GM12865 (cell line): ENCODE results near the gene ANO7.

Experiments
- DNase-seq: peaks from one replicate; pipeline ENCODE4 v3.0.0; 2010; ENCODE audit warnings: low read depth
- H3K4me3 ChIP-seq: 2 replicates; pipeline ENCODE4 v1.5.1; 2011; ENCODE audit warnings: mild to moderate bottlenecking, low read depth, low read length, control low read depth
- TF ChIP-seq, protein P1 (sequence below): IDR thresholded peaks from 2 replicates; pipeline ENCODE4 v1.5.1; 2011; ENCODE audit warnings: low read length, control low read depth, low read depth, inconsistent platforms; ENCODE audit not compliant: insufficient read depth; ENCODE audit errors: missing control alignments

The ANO7 gene

DNA sequence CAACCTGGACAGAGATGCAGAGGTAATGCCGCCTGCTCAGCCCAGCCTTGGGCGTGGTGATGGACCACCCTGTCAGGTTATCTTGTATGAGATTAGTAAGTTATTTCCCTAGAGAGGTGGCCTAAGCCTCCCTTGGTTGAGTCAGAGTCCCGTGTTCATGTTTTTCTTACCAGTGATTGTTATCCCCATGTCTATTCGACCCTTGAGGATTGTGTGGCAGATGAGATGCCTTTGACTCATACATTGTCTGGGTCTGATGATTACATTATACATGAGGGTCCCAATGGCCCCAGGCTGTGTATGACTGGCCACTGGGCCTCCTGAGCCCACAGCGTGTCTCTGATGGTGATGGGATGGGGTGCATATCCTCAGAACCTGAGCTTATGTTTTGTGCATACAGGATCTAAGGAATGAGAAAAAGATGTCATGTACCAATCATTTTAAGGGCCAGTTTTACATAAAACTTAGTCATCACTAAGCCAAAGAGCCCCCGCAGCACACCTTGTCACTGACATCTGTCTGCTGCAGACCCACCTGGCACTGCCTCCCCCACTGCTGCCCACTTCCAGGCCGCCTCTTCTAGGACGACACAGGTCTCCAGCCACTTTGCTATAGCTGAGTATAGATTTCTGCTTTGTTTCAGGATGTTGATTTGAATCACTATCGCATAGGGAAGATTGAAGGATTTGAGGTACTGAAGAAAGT lies 30.5 kb upstream of the ANO7 start:
- no peak overlapping the region for H3K4me3 ChIP-seq
- DNase-seq: no peak

DNA sequence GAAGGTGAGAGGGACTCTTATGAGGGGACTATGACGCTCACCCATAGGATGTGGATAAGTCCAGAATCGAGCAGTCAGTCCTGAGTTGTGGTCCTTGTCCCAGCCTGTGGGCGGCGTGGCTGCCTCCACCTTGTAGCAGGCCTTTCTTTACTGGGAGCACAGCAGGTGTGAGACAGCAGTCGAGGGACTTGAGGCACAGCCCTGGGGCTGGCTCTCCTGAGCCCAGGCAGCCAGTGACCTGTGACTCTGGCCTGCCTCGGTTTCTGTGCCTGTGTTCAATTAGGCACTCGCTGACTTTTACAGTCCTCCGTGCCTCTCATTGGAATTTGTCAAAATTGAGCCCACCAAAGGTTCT lies 30.0 kb upstream of the ANO7 start:
- H3K4me3 ChIP-seq: no peak overlapping the region
- TF ChIP-seq, protein P1, sequence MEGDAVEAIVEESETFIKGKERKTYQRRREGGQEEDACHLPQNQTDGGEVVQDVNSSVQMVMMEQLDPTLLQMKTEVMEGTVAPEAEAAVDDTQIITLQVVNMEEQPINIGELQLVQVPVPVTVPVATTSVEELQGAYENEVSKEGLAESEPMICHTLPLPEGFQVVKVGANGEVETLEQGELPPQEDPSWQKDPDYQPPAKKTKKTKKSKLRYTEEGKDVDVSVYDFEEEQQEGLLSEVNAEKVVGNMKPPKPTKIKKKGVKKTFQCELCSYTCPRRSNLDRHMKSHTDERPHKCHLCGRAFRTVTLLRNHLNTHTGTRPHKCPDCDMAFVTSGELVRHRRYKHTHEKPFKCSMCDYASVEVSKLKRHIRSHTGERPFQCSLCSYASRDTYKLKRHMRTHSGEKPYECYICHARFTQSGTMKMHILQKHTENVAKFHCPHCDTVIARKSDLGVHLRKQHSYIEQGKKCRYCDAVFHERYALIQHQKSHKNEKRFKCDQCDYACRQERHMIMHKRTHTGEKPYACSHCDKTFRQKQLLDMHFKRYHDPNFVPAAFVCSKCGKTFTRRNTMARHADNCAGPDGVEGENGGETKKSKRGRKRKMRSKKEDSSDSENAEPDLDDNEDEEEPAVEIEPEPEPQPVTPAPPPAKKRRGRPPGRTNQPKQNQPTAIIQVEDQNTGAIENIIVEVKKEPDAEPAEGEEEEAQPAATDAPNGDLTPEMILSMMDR: no peak
- no peak for DNase-seq

More for the DNA sequence above, 30.5 kb upstream of the ANO7 start:
- TF ChIP-seq, protein P1: no peak

DNA sequence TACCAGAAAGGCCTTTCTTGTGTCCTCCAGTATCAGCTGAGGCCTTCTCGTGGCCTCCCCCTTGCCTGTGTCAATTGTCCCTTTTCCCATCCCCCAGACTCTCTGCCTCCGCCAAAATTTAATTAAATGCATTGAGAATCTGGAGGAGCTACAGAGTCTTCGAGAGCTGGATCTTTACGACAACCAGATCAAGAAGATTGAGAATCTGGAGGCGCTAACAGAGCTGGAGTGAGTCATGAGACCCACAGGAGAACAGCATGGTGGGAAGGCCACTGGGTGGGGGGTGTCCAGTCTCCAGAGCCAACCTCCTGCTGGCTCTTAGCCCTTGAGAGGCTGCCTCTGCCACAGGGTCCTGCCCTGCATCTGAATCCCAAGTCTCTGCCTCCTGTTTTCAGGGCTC lies 29.4 kb upstream of the ANO7 start:
- TF ChIP-seq, protein P1: no peak
- H3K4me3 ChIP-seq: no peak overlapping the region
- no peak for DNase-seq

DNA sequence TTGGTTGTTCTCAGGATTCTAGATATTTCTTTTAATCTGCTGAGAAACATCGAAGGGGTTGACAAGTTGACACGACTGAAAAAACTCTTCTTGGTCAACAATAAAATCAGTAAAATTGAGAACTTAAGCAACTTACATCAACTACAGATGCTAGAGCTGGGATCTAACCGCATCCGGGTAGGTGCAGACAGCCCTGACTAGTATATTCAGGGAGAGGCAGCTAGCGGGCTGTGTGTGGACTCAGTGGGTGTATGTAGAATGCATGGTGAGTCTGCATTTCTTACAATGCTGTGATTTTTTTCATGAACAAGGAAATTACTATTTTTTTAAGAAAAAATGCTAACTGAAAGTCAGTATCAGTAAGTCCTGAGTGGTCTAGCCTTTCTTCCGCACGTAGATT lies 28.2 kb upstream of the ANO7 start:
- no peak for DNase-seq
- H3K4me3 ChIP-seq: no peak overlapping the region
- TF ChIP-seq, protein P1: no peak

DNA sequence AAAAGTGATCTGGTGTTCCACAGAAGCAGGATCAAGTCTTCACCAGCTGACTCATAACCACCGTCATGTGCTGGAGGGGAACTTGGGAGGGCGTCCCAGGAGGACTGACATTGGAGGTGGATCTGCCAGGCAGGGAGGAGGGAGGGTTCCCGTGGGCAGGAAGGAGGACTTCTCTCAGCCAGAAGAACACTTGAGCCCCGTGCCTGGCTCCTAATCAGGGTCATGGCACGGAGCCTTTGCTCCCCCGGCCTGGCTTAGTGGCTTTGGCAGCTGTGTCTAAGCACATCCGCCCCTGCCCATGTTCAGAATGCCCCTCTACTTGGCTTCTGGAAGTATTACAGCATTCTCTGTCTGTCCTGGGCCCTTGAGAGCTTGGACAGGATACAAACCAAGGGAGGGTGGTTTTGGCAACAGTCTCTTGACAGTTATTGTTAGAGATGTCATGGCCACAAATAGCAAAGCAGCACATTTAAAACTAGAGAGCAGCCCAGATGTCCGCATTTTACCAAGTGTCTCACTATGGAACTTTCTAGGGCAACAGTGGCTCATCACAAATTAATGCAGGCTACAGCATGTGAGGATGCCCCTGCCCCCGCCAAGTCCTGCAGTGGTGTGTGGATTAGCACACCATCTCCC lies 26.7 kb upstream of the ANO7 start:
- no peak for DNase-seq
- H3K4me3 ChIP-seq: no peak overlapping the region
- TF ChIP-seq, protein P1: no peak

DNA sequence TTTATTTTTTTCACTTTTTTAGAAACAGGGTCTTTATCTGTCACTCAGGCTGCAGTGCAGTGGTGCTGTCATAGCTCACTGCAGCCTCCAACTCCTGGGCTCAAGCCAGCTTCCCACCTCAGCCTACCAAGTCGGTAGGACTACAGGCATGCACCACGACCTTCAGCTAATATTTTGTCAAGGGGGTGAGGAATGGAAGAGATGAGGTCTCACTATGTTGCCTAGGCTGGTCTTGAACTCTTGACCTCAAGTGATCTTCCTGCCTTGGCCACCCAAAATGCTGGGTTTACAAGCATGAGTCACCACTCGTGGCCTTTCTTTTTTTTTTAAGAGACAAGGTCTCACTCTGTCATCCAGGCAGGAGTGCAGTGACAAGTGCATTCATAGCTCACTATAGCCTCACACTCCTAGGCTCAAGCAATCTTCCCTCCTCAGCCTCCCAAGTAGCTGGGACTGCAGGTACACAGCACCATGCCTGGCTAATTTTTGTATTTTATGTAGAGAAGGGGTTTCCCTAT lies 24.8 kb upstream of the ANO7 start:
- TF ChIP-seq, protein P1: no peak
- H3K4me3 ChIP-seq: no peak overlapping the region
- DNase-seq: no peak
